ENCODE measurements around the gene GRWD1.

The GRWD1 gene

GRCh38 chr19:48456864-48457263, 11.1 kb downstream of the GRWD1 start:
- H3K27me3 Mint-ChIP-seq (ENCODE audit: low read depth): no peaks in the 10 kb centered on the region
- H3K27ac Mint-ChIP-seq: no peak overlapping the region
- H3K9me3 Mint-ChIP-seq: no peaks in the 10 kb centered on the region
- no peak overlapping the region for H3K4me3 Mint-ChIP-seq
- DNase-seq (ENCODE audit: low spot score): no peak
- peaks cover 27% of the 10 kb centered on the region for H3K36me3 Mint-ChIP-seq (ENCODE audit: low read depth)
- H3K4me1 Mint-ChIP-seq (ENCODE audit: low read depth): no peaks in the 10 kb centered on the region

- no peak for DNase-seq (ENCODE audit: low spot score)
- no peaks in the 10 kb centered on the region for H3K27me3 Mint-ChIP-seq (ENCODE audit: low read depth)
- peak overlapping the region; percentile 20 for H3K27ac Mint-ChIP-seq
- no peaks in the 10 kb centered on the region for H3K9me3 Mint-ChIP-seq
- peaks cover 20% of the 10 kb centered on the region for H3K36me3 Mint-ChIP-seq (ENCODE audit: low read depth)
- H3K4me1 Mint-ChIP-seq (ENCODE audit: low read depth): no peaks in the 10 kb centered on the region
- H3K4me3 Mint-ChIP-seq: no peak overlapping the region
These were observed 12.2 kb downstream of the GRWD1 start for GRCh38 chr19:48458016-48458415.

GRCh38 chr19:48461651-48461981, 15.8 kb downstream of the GRWD1 start:
- H3K27ac Mint-ChIP-seq: no peak overlapping the region
- peaks cover 7% of the 10 kb centered on the region for H3K36me3 Mint-ChIP-seq (ENCODE audit: low read depth)
- no peak overlapping the region for H3K4me3 Mint-ChIP-seq
- H3K27me3 Mint-ChIP-seq (ENCODE audit: low read depth): no peaks in the 10 kb centered on the region
- H3K9me3 Mint-ChIP-seq: no peaks in the 10 kb centered on the region
- peaks cover 2% of the 10 kb centered on the region for H3K4me1 Mint-ChIP-seq (ENCODE audit: low read depth)
- DNase-seq (ENCODE audit: low spot score): no peak

- Mint-ChIP-seq H3K4me1 (ENCODE audit: low read depth) (peaks cover 2% of the 10 kb centered on the region), H3K9me3 (no peaks in the 10 kb centered on the region), H3K4me3 (no peak overlapping the region), H3K27me3 (ENCODE audit: low read depth) (no peaks in the 10 kb centered on the region), H3K36me3 (ENCODE audit: low read depth) (peaks cover 4% of the 10 kb centered on the region), H3K27ac (no peak overlapping the region)
- DNase-seq (ENCODE audit: low spot score): no peak
These were observed 16.3 kb downstream of the GRWD1 start for GRCh38 chr19:48461982-48462655.

GRCh38 chr19:48465215-48465614, 19.4 kb downstream of the GRWD1 start:
- DNase-seq (ENCODE audit: low spot score): no peak
- no peaks in the 10 kb centered on the region for H3K36me3 Mint-ChIP-seq (ENCODE audit: low read depth)
- H3K27ac Mint-ChIP-seq: no peak overlapping the region
- H3K9me3 Mint-ChIP-seq: no peaks in the 10 kb centered on the region
- no peak overlapping the region for H3K4me3 Mint-ChIP-seq
- no peaks in the 10 kb centered on the region for H3K27me3 Mint-ChIP-seq (ENCODE audit: low read depth)
- H3K4me1 Mint-ChIP-seq (ENCODE audit: low read depth): peaks cover 9% of the 10 kb centered on the region

GRCh38 chr19:48466561-48467325, 21.0 kb downstream of the GRWD1 start:
- H3K9me3 Mint-ChIP-seq: no peaks in the 10 kb centered on the region
- H3K27me3 Mint-ChIP-seq (ENCODE audit: low read depth): no peaks in the 10 kb centered on the region
- peaks cover 9% of the 10 kb centered on the region for H3K4me1 Mint-ChIP-seq (ENCODE audit: low read depth)
- DNase-seq (ENCODE audit: low spot score): no peak
- H3K36me3 Mint-ChIP-seq (ENCODE audit: low read depth): peaks cover 5% of the 10 kb centered on the region
- H3K27ac Mint-ChIP-seq: no peak overlapping the region
- H3K4me3 Mint-ChIP-seq: no peak overlapping the region

GRCh38 chr19:48468772-48469288, 23.0 kb downstream of the GRWD1 start:
- Mint-ChIP-seq H3K4me3 (peak overlapping the region; percentile 79), H3K4me1 (ENCODE audit: low read depth) (peaks cover 10% of the 10 kb centered on the region), H3K36me3 (ENCODE audit: low read depth) (peaks cover 13% of the 10 kb centered on the region), H3K9me3 (no peaks in the 10 kb centered on the region), H3K27ac (peak overlapping the region; percentile 76), H3K27me3 (ENCODE audit: low read depth) (no peaks in the 10 kb centered on the region)
- peak; percentile 100 for DNase-seq (ENCODE audit: low spot score)

- Mint-ChIP-seq H3K27ac (peak within 1 kb of the TSS; percentile 76), H3K4me1 (ENCODE audit: low read depth) (peaks cover 10% of the 10 kb centered on the region), H3K36me3 (ENCODE audit: low read depth) (peaks cover 15% of the 10 kb centered on the region), H3K4me3 (peak within 1 kb of the TSS; percentile 79), H3K9me3 (no peaks in the 10 kb centered on the region), H3K27me3 (ENCODE audit: low read depth) (no peaks in the 10 kb centered on the region)
- peak; percentile 74 for DNase-seq (ENCODE audit: low spot score)
These were observed 23.6 kb downstream of the GRWD1 start, which contains the start of gene CYTH2 for GRCh38 chr19:48469289-48469881. CYTH2 (plus strand) TSS chr19:48469369; CDS start chr19:48469508, 139 bp downstream.

- no peaks in the 10 kb centered on the region for H3K9me3 Mint-ChIP-seq
- peak overlapping the region; percentile 60 for H3K27ac Mint-ChIP-seq
- H3K27me3 Mint-ChIP-seq (ENCODE audit: low read depth): no peaks in the 10 kb centered on the region
- DNase-seq (ENCODE audit: low spot score): no peak
- peak overlapping the region; percentile 79 for H3K4me3 Mint-ChIP-seq
- H3K36me3 Mint-ChIP-seq (ENCODE audit: low read depth): peaks cover 18% of the 10 kb centered on the region
- H3K4me1 Mint-ChIP-seq (ENCODE audit: low read depth): peaks cover 9% of the 10 kb centered on the region
These were observed 24.3 kb downstream of the GRWD1 start for GRCh38 chr19:48469934-48470680.

GRCh38 chr19:48470856-48471255, 25.1 kb downstream of the GRWD1 start:
- Mint-ChIP-seq H3K27ac (peak overlapping the region; percentile 32), H3K4me1 (ENCODE audit: low read depth) (peaks cover 9% of the 10 kb centered on the region), H3K4me3 (peak overlapping the region; percentile 23), H3K9me3 (no peaks in the 10 kb centered on the region), H3K36me3 (ENCODE audit: low read depth) (peaks cover 24% of the 10 kb centered on the region), H3K27me3 (ENCODE audit: low read depth) (no peaks in the 10 kb centered on the region)
- DNase-seq (ENCODE audit: low spot score): no peak

- H3K27me3 Mint-ChIP-seq (ENCODE audit: low read depth): no peaks in the 10 kb centered on the region
- peaks cover 24% of the 10 kb centered on the region for H3K36me3 Mint-ChIP-seq (ENCODE audit: low read depth)
- no peak overlapping the region for H3K4me3 Mint-ChIP-seq
- H3K4me1 Mint-ChIP-seq (ENCODE audit: low read depth): peaks cover 9% of the 10 kb centered on the region
- H3K27ac Mint-ChIP-seq: no peak overlapping the region
- DNase-seq (ENCODE audit: low spot score): no peak
- no peaks in the 10 kb centered on the region for H3K9me3 Mint-ChIP-seq
These were observed 26.1 kb downstream of the GRWD1 start for GRCh38 chr19:48471836-48472235.

GRCh38 chr19:48473161-48473966, 27.6 kb downstream of the GRWD1 start:
- H3K36me3 Mint-ChIP-seq (ENCODE audit: low read depth): peaks cover 24% of the 10 kb centered on the region
- no peaks in the 10 kb centered on the region for H3K27me3 Mint-ChIP-seq (ENCODE audit: low read depth)
- peaks cover 4% of the 10 kb centered on the region for H3K4me1 Mint-ChIP-seq (ENCODE audit: low read depth)
- H3K27ac Mint-ChIP-seq: no peak overlapping the region
- no peaks in the 10 kb centered on the region for H3K9me3 Mint-ChIP-seq
- no peak for DNase-seq (ENCODE audit: low spot score)
- no peak overlapping the region for H3K4me3 Mint-ChIP-seq

- H3K9me3 Mint-ChIP-seq: no peaks in the 10 kb centered on the region
- H3K36me3 Mint-ChIP-seq (ENCODE audit: low read depth): peaks cover 24% of the 10 kb centered on the region
- H3K27me3 Mint-ChIP-seq (ENCODE audit: low read depth): no peaks in the 10 kb centered on the region
- DNase-seq (ENCODE audit: low spot score): no peak
- peak overlapping the region; percentile 28 for H3K27ac Mint-ChIP-seq
- no peak overlapping the region for H3K4me3 Mint-ChIP-seq
- peaks cover 2% of the 10 kb centered on the region for H3K4me1 Mint-ChIP-seq (ENCODE audit: low read depth)
These were observed 28.4 kb downstream of the GRWD1 start for GRCh38 chr19:48474084-48474592.

All from T-helper 2 cell treated with Interferon-gamma antibody and Interleukin-4, amounts not matched to agents 5 μg/mL and 100 μg/mL, for 36 hours (primary cell).